Hepatocyte (in vitro differentiated cells): ENCODE data around the gene KMT2B.

Experiments used
- CTCF ChIP-seq: fragments of 200-600 bp; sonication (generic); IDR thresholded peaks from 2 replicates; pipeline ENCODE4 v1.5.1; 2016; ENCODE audit warnings: antibody characterized with exemption, mild to moderate bottlenecking; ENCODE audit not compliant: poor library complexity
- EZH2 ChIP-seq: fragments of 200-600 bp; sonication (generic); IDR thresholded peaks from 2 replicates; pipeline ENCODE4 v1.6.1; 2016; ENCODE audit warnings: antibody characterized with exemption, mild to moderate bottlenecking, borderline replicate concordance
- EZH2phosphoT487 ChIP-seq: fragments of 200-600 bp; sonication (generic); IDR thresholded peaks from one replicate; pipeline ENCODE4 v1.6.1; 2018; ENCODE audit warnings: antibody characterized with exemption, mild to moderate bottlenecking, low read depth, moderate library complexity; ENCODE audit not compliant: unreplicated experiment, severe bottlenecking

DNA sequence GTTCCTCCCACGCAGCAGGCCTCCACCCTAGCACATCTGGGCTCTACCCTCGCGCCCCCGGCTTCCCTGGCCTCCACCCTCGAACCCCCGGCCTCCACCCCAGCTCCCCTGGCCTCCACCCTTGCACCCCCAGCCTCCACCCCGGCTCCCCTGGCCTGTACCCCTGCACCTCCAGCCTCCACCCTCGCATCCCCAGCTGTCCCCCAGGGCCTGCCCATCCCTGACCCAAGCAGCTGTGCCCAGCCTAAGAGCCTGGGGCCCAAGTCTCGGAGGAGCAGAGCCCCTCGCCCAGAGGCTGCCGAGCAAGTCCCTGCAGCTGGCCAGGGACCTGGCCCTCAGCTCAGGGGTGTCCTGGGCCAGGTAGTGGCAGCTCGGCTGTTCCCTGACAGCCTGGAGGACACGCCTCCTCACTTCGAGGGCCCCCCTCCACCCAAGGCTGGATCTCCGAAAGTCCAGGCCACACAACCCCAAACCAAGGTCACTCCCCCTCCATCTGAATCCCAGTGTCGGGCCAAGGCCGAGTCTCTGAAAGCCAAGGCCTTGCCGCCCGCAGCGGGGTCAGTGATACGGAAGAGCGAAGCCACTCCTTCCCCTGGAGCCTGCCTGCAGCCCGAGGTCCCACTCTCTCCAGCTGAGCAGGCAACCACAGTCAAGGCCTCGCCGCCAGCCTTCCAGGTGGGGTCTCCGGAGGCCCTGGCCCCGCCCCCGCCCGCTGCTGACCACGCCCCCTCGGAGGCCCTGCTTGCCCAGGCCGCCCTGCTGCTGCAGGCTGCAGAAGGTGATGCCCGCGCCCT is 49.7 kb downstream of the KMT2B start:
- no peak for TF ChIP-seq CTCF
- no peak for TF ChIP-seq EZH2phosphoT487
- no peak for TF ChIP-seq EZH2
